HepG2 (cell line): Measurements from ENCODE around the gene LYPD4.

Experiments
- GLI4 ChIP-seq: sonication (generic); formaldehyde crosslinking; IDR thresholded peaks from 2 replicates; pipeline ENCODE4 v1.5.1; 2020; ENCODE audit warnings: missing genetic modification reagents, mild to moderate bottlenecking, moderate library complexity, borderline replicate concordance
- TCF7L2 ChIP-seq: IDR thresholded peaks from 2 replicates; pipeline ENCODE4 v1.6.1; 2011; ENCODE audit warnings: mild to moderate bottlenecking, low read depth, low read length, moderate library complexity

DNA sequence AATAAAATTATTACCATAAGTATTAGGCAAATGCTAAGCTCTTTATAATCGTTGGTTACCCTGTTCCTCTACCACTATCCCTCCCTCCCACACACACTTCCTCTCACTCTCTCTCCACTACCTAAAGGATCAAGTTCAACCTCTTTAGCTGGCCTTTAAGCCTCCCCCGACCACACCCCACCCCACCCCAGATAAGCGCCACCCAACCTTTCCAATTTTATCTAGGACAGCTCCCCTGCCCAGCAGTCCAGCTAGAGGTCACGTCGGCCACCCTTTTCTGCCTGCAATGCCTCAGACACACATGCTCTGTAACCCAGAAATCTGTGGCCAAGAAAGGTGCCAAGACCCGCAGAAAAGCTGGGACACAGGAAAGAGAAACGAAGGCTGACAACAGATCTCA lies 1.1 kb downstream of the LYPD4 start:
- TF ChIP-seq GLI4 (CRISPR knock-in tag) = no peak
- no peak for TF ChIP-seq TCF7L2
